PC-3 (cell line): ENCODE results near the gene CHRNE.

Experiments used
- EZH2 ChIP-seq: fragments of 300-600 bp; sonication (generic); IDR thresholded peaks from one replicate; pipeline ENCODE4 v1.6.1; 2017; ENCODE audit warnings: antibody characterized with exemption, mild to moderate bottlenecking, low read length; ENCODE audit not compliant: unreplicated experiment
- TF ChIP-seq, protein P1 (sequence below): fragments of 300-600 bp; sonication (generic); conservative IDR thresholded peaks from 2 replicates; pipeline ENCODE4 v1.5.1; 2017; ENCODE audit warnings: antibody characterized with exemption, low read depth, mild to moderate bottlenecking, low read length

DNA sequence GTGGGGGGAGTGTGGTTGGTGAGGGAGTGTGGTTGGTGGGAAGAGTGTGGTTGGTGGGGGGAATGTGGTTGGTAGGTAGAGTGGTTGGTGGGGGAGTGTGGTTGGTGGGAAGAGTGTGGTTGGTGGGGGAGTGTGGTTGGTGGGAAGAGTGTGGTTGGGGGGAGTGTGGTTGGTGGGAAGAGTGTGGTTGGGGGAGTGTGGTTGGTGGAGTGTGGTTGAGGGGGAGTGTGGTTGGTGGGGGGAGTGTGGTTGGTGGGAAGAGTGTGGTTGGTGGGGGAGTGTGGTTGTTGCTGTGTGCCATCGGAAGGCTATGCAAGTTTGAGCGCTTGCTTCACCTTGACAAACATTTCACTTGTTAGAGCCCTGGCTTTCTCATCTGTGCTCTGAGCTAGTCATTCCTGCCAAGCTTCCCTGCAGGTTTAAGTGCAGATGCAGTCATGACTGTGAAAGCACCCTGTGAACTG is 49.7 kb downstream of the CHRNE start:
- TF ChIP-seq, protein P1, sequence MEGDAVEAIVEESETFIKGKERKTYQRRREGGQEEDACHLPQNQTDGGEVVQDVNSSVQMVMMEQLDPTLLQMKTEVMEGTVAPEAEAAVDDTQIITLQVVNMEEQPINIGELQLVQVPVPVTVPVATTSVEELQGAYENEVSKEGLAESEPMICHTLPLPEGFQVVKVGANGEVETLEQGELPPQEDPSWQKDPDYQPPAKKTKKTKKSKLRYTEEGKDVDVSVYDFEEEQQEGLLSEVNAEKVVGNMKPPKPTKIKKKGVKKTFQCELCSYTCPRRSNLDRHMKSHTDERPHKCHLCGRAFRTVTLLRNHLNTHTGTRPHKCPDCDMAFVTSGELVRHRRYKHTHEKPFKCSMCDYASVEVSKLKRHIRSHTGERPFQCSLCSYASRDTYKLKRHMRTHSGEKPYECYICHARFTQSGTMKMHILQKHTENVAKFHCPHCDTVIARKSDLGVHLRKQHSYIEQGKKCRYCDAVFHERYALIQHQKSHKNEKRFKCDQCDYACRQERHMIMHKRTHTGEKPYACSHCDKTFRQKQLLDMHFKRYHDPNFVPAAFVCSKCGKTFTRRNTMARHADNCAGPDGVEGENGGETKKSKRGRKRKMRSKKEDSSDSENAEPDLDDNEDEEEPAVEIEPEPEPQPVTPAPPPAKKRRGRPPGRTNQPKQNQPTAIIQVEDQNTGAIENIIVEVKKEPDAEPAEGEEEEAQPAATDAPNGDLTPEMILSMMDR = no peak
- TF ChIP-seq EZH2 = no peak
